ENCODE results near the gene LRRC45.

GRCh38 chr17:82076018-82076784, 53.1 kb downstream of the LRRC45 start:
- TF ChIP-seq, protein P1, sequence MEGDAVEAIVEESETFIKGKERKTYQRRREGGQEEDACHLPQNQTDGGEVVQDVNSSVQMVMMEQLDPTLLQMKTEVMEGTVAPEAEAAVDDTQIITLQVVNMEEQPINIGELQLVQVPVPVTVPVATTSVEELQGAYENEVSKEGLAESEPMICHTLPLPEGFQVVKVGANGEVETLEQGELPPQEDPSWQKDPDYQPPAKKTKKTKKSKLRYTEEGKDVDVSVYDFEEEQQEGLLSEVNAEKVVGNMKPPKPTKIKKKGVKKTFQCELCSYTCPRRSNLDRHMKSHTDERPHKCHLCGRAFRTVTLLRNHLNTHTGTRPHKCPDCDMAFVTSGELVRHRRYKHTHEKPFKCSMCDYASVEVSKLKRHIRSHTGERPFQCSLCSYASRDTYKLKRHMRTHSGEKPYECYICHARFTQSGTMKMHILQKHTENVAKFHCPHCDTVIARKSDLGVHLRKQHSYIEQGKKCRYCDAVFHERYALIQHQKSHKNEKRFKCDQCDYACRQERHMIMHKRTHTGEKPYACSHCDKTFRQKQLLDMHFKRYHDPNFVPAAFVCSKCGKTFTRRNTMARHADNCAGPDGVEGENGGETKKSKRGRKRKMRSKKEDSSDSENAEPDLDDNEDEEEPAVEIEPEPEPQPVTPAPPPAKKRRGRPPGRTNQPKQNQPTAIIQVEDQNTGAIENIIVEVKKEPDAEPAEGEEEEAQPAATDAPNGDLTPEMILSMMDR (conservative IDR thresholded peaks at IDR 0.05 in 1 of 2, IDR thresholded peaks at IDR 0.05 in 1 of 2; ENCODE audit: low read depth in 1 of 2, low read length in 2 of 2) = no peak
- no peak for TF ChIP-seq EZH2 (IDR thresholded peaks at IDR 0.05; ENCODE audit: low read length, missing control alignments)
